GM21529 (cell line): Measurements from ENCODE around the gene PQBP1.

Experiments
- ATAC-seq: cut with Tn5 transposase; IDR thresholded peaks from one replicate; pipeline ENCODE4 v1.9.1; 2021; ENCODE audit not compliant: unreplicated experiment

Gene PQBP1

DNA sequence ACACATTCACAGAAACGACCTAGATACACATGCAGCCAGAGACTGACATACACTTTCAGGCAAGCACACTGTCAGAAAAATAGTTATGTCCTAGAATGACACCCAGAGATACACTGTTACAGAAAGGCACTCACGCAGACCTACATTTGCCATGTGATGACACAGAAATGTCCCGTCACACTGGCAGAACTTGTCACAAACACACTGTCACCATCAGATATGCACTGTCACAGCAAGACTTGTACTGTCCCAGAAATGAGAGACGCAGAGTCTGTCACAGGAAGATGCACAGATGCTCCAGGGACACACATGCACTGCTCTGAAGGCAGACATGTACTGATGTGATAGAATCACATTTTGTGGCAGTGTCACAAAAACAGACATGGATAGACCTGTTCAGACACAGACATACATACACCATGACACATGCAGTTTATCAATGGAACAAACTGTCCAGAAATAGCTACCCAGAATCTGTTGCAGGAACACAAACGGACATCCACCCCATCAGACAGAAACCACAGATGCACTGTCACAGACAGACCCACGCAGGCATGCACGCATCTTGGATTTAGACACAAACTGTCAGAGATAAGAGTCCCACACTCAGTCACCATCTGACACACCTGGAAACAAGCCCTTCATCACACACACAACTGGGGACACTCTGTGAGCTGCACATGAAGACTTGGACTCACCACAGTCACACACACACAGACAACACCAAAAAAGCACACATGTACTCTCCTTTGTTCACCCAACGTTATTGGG lies 22.4 kb downstream of the PQBP1 start:
- ATAC-seq: no peak

DNA sequence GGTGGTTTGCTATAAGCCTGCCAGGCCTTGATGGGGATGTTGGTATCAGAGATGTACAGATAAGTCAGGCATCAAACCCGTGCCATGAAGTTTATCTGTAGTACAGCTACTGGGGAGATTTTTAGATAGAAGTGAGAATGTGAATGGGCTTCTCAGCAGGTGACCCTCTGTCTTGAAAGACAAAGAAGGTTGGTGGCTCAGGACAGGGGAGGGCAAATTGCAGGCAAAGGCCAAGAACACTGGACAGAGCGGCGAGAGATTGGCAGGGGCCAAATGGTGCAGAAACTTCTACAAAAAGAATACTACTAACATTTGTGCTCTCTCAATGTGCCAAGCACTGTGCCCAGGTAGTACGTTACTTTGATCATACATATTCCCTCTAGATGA lies 23.0 kb downstream of the PQBP1 start:
- ATAC-seq: no peak

DNA sequence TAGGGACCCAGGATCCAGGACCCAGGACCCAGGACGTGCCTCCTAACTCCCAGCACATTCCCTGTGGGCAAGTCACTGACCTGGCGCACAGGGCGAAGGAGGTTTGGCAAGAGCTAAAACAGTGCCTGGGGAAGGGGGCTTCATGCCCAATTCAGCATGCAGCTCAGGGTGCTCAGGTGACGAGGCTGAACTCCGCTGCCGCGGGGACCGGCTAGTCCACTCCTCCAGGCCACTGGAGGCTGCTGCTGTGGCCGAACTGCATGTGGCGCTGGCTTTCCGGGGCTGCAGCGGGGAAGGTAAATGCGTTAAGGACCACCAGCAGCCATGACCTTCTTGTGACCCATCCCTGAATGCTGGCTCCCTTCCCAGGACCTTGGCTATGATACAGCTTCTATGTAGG lies 26.0 kb downstream of the PQBP1 start:
- ATAC-seq: no peak

DNA sequence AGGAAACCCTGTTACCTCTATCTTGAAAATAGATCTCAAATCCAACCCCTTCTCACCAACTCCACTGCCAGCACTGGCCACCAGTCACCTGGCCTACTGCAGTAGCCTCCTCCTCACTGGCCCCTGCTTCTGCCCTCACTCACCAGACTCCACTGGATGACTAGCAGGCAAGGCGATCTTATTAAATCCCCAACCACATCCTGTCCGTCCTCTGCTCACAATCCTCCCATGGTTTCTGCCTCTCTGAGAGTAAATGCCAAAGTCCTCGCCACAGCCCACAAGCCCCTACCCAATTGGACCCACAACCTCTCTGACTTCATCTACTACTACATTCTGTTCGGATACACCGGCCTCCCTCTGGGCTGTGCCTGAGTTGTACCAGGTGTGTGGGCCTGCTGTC lies 26.5 kb downstream of the PQBP1 start:
- ATAC-seq: no peak

DNA sequence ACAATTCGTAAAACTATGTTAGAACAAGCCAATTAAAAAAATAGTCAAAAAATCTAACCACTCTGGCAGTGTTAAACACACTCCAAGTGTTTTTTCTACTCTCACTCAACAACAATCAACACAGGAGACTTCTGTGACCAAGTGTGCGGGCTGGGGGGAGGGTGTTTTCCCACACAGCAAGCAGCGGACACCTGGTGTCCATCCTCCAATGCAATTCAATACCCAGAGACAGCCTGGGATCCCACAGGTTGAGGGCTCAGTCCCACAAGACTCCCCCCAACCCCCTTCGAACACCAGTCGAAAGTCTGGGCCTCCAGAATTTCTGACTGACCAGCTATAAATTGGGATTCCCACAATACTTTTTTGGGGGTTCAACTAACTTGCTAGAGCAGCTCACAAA lies 29.4 kb downstream of the PQBP1 start:
- no peak for ATAC-seq

DNA sequence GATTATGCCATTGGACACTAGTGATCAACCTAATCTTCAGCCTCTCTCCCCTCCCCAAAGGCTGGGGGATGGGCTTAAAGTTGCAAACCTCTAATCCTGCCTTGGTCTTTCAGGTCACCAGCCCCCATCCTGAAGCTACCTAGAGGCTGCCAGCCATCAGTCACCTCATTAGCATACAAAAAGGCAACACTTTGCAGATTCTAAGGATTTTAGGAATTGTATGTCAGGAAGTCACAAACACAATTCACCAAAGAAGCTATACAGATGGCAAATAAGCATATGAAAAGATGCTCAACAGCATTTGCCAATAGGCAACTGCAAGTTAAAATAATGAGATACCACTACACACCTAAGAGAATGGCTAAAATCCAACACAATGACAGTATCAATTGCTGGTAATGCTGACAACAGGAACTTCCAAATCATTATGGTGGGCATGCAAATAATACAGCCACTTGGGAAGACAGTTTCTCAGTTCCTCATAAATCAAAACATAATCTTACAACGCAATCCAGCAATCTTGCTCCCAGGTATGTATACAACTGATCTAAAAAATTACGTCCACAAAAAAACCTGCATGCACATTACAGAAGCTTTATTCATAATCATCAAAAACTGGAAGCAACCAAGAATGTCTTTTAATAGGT lies 30.1 kb downstream of the PQBP1 start:
- ATAC-seq: no peak

DNA sequence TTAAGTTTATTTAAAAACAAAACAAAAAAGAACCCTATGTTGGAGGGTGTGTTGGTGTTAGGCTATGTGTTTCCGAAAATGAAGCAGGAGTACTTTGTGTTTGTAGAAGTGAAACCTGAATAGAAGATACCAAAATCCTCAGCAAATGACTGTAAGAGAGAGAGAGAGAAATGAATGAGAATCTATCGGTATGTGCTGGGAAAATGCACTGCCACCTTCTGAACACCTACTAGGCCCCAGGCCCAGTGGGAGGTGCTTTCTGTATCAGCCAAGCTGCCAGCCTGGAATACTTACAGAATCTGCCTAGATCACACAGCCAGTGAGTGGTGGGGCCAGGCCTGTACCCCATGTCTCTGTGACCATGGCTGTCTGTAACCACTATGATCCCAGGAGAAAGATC lies 36.0 kb downstream of the PQBP1 start:
- no peak for ATAC-seq

DNA sequence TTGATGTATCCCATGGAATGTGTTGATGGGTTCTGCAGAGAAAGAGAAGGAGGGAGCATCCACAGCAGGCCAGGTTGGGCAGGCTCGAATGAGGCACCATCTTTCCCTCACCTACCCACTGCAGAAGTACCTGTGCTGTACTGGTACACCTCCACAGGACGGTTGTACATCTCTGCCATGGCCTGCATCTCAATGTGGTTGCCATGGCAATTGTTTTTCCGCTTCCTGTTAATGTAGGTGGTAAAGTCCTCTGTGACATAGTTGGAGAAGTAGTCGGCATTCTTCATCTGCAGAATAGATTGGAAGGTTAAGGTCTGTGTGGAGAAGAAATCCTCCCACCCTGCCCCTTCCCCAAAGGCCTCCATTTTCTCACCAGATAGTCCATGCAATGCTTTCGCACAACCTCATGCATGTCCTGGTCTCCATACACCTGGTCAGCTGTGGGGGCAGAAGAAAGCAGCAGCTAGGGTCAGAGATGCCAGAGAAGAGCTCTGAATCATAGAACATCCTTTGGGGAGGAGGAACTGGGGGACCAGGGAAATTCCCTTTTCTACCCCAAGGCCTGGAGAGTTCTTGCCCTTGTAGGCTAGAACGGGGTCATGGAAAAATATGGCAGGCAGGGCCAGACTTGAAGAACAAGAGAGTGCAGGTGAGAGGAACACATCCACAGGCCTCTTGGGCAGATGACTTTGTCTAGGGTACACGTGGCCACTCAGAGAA lies 37.0 kb downstream of the PQBP1 start:
- ATAC-seq: no peak

DNA sequence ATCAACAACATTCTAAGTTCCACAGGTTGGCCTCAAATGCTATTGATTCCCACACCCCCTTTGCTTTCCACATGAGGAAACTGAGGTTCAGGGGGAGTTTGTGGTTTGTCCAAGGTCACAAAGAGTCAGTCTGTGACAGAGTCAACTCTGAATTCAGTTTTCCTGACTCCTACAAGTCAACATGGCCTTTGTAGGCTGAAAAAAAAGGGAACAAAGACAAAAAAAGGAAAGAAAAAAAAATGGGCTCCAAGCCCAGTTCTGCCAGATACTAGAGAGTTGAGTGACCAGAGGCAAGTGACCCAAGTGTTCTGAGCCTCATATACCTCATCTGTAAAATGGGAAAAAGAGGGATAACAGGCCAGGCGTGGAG lies 37.6 kb downstream of the PQBP1 start:
- ATAC-seq: no peak

DNA sequence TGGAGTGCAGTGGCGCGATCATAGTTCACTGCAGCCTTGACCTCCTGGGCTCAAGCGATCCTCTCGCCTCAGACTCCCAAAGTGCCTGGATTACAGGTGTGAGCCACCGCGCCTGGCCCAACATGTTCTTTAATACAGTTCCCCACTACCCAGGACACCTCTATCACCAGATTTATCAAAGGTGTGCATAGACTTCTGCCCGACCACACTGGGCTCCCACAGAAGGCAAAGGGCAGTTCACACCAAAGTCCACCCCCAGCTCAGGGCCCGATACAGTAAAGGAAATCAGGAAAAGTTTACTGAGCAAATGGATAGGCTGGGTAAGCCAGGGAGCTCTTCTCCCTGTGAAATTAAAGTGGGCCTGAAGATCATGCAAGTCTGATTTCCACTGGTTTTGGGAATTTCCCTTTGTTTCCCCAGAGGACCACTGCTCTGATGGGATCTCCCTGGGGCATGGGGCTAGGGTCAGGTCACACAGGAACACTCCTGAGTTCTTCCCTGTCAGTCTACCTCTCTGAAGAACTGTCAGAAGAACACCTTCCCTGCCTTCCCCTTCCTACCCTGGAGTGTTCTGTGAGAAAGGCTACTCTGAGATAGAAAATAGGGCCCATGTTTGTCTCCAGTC lies 38.8 kb downstream of the PQBP1 start:
- ATAC-seq: peak; percentile 0

DNA sequence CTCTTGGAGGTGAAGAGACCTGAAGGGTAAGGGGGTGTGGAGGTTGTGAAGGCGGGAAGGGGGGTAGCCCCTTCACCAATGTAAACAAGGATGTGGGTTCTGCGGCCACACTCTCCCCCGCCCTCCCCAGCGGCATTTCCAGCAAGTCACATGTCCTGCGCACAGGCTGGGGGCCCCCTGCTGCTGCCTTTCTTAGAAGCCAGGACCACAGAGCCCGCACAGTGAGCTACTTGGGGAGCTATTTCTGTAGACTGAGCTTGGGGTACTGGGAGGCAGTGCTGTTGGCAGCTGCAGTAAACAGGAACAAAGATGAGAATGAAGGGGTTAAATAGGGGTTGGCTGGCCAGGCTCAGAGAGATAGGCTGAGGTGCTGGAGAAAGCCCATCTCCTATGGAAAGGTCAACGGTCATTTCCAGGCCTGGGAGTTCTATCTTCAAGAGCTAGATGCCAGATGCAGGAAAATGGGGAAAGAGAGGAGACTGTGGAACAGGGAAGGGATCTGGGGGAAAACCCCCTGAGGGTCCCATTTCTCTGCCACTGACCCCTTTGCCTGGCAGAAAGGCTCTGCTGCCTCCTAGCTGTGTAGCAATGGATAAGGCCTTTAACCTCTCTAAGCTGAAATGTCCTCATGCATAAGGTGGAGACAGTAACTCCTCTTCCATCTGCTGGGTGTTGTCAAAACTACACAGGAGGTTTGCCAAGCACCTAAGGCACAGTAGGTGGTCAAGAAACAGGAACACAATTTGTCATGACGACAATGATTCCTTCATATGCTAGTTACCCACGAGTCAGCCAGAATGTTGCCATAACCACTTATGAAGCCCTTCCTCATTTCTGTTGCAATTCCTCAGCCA lies 39.6 kb downstream of the PQBP1 start:
- peak; percentile 59 for ATAC-seq

DNA sequence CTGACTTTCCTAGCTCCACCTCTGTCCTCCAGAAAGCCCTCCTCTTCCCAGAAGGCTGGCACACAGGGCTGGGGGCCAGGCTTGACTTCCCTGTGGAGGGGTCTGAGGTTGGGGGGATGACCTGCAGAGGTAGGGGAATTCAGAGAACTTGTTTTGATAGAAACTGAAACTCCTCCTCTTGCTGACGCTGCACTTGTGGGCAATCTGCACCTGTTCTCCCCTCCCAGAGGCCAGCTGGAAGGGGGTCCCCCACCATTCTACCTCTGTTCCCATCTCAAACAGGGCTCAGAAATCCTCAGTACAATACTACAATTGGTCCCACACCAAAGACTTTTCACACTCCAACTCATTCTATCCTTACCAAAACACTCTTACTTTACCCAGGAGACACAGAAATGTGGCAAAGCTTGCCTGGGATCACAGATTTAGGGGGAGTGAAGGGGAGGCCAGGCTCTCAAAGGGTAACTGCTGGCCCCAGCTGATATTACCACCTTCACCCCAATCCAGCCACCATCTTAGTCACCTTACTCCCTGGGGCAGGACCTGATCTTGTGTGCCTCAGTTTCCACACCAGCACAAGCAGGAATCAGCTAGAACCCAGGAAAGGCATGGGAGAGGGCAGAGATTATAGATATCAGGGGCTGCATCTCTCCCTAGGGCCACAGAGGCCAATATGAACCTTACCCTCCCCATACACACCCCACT lies 41.1 kb downstream of the PQBP1 start:
- peak; percentile 51 for ATAC-seq

DNA sequence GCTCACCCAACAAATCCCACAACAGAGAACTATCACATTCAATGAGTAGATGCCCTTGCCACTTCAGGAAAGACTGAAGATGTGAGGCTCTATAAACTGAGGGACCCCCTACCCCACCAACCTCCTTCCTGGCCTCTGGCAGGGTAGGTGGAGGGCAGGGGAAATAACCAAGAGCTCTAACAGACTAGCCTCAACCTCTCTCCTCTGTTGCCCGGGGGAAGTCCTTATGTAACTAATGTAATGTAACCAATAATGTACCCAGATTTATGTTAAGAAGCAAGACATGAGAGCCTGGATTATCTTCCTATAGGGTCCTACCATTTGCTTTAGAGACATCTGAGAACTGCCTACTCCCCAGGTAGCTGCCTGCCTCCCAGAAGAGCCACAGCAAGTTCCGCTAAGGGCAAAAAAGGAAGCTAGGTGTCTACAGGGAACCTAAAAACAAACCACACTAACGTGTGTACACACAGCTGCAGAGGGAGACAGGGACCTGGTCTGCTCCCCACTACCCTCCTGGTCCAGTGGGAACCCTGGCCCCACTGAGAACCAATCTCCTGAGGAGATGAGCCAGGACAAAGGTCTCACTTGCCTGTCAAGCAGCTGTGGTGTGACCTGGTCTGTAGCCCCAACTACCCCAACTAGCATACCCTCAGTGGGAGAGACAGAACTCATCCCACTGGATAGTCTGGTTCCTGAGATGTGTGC lies 41.9 kb downstream of the PQBP1 start:
- ATAC-seq: peak; percentile 26

DNA sequence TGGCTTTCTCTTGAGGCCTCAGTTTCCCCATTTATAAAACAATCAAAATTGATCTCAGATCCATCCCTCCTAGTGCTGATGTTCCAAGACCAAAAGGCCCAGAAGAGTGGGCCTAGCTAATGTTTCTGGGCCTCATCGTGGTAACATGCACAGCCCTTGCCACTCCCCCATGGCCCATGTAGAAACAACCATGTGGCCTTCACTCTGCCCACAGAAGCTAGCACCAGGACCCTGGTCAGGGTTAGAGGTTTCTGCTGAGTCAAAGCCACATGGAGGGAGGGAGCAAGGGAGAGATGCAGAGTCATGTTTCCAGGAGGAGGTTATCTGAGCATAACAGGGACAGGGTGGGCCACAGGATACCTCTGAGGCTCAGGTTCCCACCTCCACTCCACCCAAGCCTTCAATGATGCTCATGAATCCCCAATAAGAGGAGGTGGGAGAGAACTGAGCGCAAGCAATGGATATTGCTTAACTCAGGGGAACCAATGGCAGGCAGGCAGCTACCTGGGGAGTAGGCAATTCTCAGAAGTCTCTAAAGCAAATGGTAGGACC lies 42.8 kb downstream of the PQBP1 start:
- no peak for ATAC-seq

DNA sequence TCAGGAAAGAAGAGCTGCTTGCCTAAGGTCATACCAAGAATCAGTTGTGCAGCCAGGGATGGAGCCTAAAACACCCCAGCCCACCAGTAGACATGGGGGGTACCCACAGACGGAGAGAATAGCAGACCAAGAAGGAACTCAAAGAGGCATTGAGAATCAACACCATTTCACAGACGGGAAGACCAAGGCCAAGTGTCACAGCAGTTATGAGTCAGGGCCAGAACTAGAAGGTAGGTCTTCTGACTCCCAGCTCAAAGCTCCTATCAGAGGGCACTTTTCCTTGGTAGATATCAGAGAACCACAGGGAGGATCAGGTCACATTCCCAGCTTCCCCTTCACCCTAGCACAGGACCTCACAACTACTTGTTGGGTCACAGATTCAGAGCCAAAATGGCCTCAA lies 45.2 kb downstream of the PQBP1 start:
- ATAC-seq: no peak

DNA sequence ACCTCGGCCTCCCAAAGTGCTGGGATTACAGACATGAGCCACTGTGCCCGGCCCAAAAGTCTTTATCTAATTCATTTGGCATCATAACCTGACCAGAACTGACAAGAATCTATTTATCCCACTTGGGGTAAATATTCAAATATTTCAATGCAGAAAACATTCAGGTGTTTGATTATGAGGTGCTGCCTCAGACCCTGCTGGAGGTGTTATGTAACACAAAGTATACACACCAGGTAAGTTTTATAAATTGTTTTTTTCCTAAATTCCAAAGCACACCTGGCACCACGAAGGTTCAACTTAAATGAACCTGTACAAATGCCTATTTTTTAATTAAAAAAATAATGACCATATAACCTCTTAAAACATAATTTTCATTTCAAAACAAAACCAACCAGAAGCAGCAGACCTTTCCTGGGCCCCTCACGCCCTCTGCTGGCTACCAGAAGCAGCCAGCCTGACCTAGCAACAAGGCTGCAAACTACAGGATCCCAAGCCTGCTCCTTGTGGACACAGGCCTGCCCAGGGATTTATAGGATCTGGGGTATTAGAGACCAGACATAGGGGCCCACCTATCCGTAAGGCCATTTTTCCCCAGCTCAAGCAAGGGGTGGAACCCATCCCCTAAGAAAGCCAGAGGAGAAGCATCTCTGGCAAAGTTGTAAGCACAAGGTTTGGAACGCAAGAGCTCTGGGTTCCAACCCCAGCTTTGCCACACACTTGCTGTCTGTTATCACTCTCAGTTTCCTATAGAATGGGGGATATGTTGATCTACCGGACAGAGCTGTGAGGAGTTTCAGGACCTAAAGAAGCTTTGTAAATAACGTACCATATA lies 48.0 kb downstream of the PQBP1 start:
- no peak for ATAC-seq

DNA sequence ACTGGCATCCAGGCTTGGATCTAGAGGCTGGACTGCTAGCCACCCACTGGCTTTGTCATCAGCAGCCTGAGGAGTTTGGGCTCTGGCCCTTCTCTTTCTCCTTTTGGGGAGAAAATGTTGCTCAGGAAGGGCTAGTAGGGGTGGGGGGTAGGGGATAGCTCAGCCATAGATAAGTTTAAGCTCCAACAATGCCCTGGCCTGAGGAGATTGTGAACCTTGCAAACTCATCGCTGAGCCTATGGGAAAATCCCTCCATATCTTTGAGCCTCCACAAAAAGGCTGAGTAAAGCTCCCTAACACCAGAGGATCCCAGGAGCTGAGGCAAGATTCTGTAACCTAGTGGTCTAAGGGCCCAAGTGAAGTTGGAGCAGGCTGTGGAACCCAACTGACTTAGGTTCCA lies 50.9 kb downstream of the PQBP1 start:
- ATAC-seq: no peak
